ENCODE results near the gene C2orf68. TPM values are rescaled to one million over a fixed set of nuclear protein-coding genes. Genes with fewer than 3 reads are reported as not detected.
A peak's percentile ranks its signal among the peaks of the same experiment; 100 is the strongest.

Gene C2orf68
- total and polyA plus RNA-seq, 2 of the 13 experiments (the other 11 are each of a cell fraction or from before 2014, with no cell fraction given): 47.1 to 77.4 TPM

- TF ChIP-seq ETS1 (CRISPR knock-in tag; IDR thresholded peaks at IDR 0.05) (0 out of 2 replicates have a peak, but pooled peaks have one; percentile 47), XBP1 (CRISPR knock-in tag; IDR thresholded peaks at IDR 0.05) (no peak; the same call in 1 of the 2 replicates), SMAD9 (CRISPR knock-in tag; IDR thresholded peaks at IDR 0.05) (no peak), REST (IDR thresholded peaks at IDR 0.05; ENCODE audit: borderline replicate concordance in 1 of 2, low read depth in 1 of 2, low read length in 2 of 2) (peak in 1 of 2 experiments; percentile 77; a peak in 1 of 4 replicates), NFRKB (IDR thresholded peaks at IDR 0.05) (no peak), CEBPG (CRISPR knock-in tag; IDR thresholded peaks at IDR 0.05) (peak; percentile 50; the same call in 1 of the 2 replicates), MEF2D (CRISPR knock-in tag; IDR thresholded peaks at IDR 0.05) (no peak; the same call in 1 of the 2 replicates), ZNF34 (CRISPR knock-in tag; IDR thresholded peaks at IDR 0.05; ENCODE audit: borderline replicate concordance) (no peak; the same call in 1 of the 2 replicates), ZNF746 (CRISPR knock-in tag; IDR thresholded peaks at IDR 0.05) (peak; percentile 100), ZNF570 (CRISPR knock-in tag; IDR thresholded peaks at IDR 0.05; ENCODE audit: borderline replicate concordance) (peak; percentile 94; the same call in 1 of the 2 replicates), ZNF839 (CRISPR knock-in tag; IDR thresholded peaks at IDR 0.05; ENCODE audit: borderline replicate concordance) (no peak; the same call in 1 of the 2 replicates), NBN (conservative IDR thresholded peaks at IDR 0.05) (no peak), ZNF878 (CRISPR knock-in tag; IDR thresholded peaks at IDR 0.05) (no peak), TEAD2 (CRISPR knock-in tag; IDR thresholded peaks at IDR 0.05) (peak; percentile 15; the same call in 1 of the 2 replicates), CCAR2 (optimal IDR thresholded peaks at IDR 0.05; ENCODE audit: low read depth, low read length) (no peak), MBD4 (IDR thresholded peaks at IDR 0.05; ENCODE audit: borderline replicate concordance, low read length) (no peak), ZNF431 (CRISPR knock-in tag; IDR thresholded peaks at IDR 0.05; ENCODE audit: borderline replicate concordance, low read depth) (peak; percentile 78; the same call in 1 of the 2 replicates), CENPX (CRISPR knock-in tag; IDR thresholded peaks at IDR 0.05) (no peak), ZNF281 (CRISPR knock-in tag; IDR thresholded peaks at IDR 0.05; ENCODE audit: borderline replicate concordance) (peak; percentile 47), SMAD3 (CRISPR knock-in tag; IDR thresholded peaks at IDR 0.05) (peak; percentile 17; the same call in 1 of the 2 replicates), ZNF550 (CRISPR knock-in tag; IDR thresholded peaks at IDR 0.05; ENCODE audit: borderline replicate concordance) (no peak), NR0B2 (CRISPR knock-in tag; IDR thresholded peaks at IDR 0.05) (peak; percentile 82), ATAD3A (CRISPR knock-in tag; IDR thresholded peaks at IDR 0.05) (0 out of 2 replicates have a peak, but pooled peaks have one; percentile 45)
Measured at GRCh38 chr2:85584354-85584856, 27.5 kb downstream of the C2orf68 start, which contains the start of gene VAMP5 (continued).
